ENCODE results near the gene MACROD2.
"Not testable (repeated sequence)": the region's sequence is repeated elsewhere in the genome, so short reads cannot be mapped to it uniquely, and the experiment has no call there.

The MACROD2 gene

DNA sequence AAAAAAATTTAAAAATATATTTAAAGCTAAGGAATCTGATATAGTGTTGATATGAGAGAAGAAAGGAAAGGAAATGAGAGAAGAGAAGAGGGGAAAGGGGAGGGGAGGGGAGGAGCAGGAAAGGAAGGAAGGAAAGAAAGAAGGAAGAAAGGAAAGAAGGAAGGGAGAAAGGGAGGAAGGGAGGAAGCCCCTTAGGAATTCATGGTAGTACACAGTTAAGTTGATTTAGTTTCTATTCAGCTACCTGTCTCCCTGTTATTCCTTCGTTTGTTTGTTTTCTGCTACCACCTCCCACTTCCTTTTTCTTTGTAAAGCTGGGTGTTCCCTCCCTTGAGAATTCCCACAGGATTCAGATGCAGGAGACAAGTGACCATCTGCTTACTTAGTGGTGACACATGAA lies 1367.5 kb downstream of the MACROD2 start:
- Histone ChIP-seq H3K27ac (no peak overlapping the region), H3K4me1 (no peaks in the 10 kb centered on the region), H3K36me3 (no peaks in the 10 kb centered on the region), H4K20me1 (no peaks in the 10 kb centered on the region), H3K9me3 (no peaks in the 10 kb centered on the region), H3K4me2 (no peak overlapping the region), H3K9ac (no peak overlapping the region), H3K27me3 (no peaks in the 10 kb centered on the region), H3K4me3 (no peak overlapping the region)
- TF ChIP-seq Cebpa-rat (IDR thresholded peaks at IDR 0.05): no peak

DNA sequence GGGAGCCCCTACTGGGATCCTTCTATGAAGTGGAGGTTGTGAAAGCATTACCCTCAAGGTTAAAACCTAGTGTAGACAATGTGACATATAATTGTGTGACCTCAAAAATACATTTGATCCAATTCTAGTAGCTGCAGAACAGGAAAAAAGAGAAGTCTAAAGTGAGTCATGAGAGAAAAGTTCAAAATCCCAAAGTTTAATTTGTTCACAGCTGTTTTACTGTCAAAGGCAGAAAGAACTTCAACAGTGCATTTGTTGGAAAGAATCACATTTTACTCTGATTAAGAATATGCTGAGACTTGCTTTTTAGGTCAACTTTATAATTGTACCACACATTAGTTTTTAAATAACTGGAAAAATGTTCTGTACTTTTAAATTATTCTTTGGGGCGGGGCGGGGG lies 1369.5 kb downstream of the MACROD2 start:
- no peak overlapping the region for H3K27ac ChIP-seq
- no peaks in the 10 kb centered on the region for H3K36me3 ChIP-seq
- TF ChIP-seq Cebpa-rat (IDR thresholded peaks at IDR 0.05): no peak
- no peak overlapping the region for H3K4me3 ChIP-seq
- H4K20me1 ChIP-seq: no peaks in the 10 kb centered on the region
- no peak overlapping the region for H3K4me2 ChIP-seq
- no peaks in the 10 kb centered on the region for H3K27me3 ChIP-seq
- H3K9ac ChIP-seq: no peak overlapping the region
- no peaks in the 10 kb centered on the region for H3K9me3 ChIP-seq
- no peaks in the 10 kb centered on the region for H3K4me1 ChIP-seq

DNA sequence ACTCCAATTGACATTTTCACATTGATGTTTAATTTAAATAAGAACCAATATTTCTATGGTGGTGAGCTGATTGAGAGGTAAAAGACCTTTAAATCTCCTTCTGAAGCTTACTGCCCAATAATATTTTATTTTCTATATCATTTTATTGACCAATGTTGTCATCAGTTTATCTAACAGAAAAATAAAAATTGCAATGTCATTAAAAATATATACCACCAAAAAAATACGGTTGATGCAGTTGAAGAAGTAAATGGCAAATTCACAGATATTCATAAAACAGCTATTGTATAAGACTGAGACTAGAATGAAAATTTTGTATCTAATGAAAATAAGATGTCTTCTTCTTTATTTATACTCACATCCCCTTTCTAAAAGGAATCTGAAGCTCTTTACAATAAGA lies 1375.1 kb downstream of the MACROD2 start:
- Histone ChIP-seq H3K4me3 (no peak overlapping the region), H3K4me1 (no peaks in the 10 kb centered on the region), H3K27ac (no peak overlapping the region), H3K27me3 (no peaks in the 10 kb centered on the region), H3K36me3 (no peaks in the 10 kb centered on the region), H3K9ac (no peak overlapping the region), H3K4me2 (no peak overlapping the region), H4K20me1 (no peaks in the 10 kb centered on the region), H3K9me3 (no peaks in the 10 kb centered on the region)
- no peak for TF ChIP-seq Cebpa-rat (IDR thresholded peaks at IDR 0.05)

DNA sequence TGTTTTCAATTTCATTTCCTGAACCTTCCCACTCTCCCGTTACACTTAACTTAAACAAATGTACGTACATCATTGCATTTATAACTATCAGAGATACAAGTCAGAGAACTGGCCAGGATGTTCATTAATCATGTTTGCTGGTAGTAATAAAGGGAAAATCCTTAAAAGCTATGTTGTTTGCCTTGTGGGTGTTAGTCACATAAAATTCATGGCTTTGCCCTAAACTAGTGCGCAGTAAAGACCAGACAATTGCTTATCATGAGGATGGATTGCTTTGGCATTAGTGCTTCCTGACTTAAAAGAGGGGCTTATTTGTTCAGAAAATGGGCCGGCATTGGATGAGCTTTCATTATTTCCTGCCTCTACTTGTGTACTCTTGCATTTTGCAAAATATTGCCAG lies 1379.4 kb downstream of the MACROD2 start:
- H3K4me2 ChIP-seq: no peak overlapping the region
- no peaks in the 10 kb centered on the region for H4K20me1 ChIP-seq

DNA sequence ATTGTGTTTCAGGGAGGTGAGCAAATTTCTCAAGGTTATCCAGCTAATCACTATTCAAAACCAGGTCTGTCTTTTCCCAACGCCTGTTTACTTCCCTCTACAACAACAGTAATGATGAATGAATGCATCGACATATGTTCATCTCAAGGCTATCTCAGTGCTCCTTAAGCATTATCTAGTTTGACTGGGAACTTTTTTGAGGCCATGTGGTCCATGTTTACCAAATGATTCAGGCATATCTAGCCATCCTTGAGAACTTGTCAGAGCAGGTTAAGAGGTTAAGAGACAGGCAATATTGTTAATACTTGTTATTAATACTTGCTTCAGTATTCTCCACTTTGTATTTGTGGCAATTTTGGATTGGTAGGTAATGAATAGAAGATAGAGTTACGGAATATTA lies 1380.5 kb downstream of the MACROD2 start:
- Histone ChIP-seq H3K4me2 (no peak overlapping the region), H3K27me3 (no peaks in the 10 kb centered on the region), H3K4me1 (no peaks in the 10 kb centered on the region), H3K9me3 (no peaks in the 10 kb centered on the region), H4K20me1 (no peaks in the 10 kb centered on the region), H3K9ac (no peak overlapping the region), H3K4me3 (no peak overlapping the region), H3K27ac (no peak overlapping the region), H3K36me3 (no peaks in the 10 kb centered on the region)
- TF ChIP-seq Cebpa-rat (IDR thresholded peaks at IDR 0.05): no peak

More for the DNA sequence above, 1379.4 kb downstream of the MACROD2 start:
- H3K4me1 ChIP-seq: no peaks in the 10 kb centered on the region
- H3K9me3 ChIP-seq: no peaks in the 10 kb centered on the region
- H3K36me3 ChIP-seq: no peaks in the 10 kb centered on the region
- H3K9ac ChIP-seq: no peak overlapping the region
- TF ChIP-seq Cebpa-rat (IDR thresholded peaks at IDR 0.05): no peak
- H3K27me3 ChIP-seq: no peaks in the 10 kb centered on the region
- H3K4me3 ChIP-seq: no peak overlapping the region
- H3K27ac ChIP-seq: no peak overlapping the region

DNA sequence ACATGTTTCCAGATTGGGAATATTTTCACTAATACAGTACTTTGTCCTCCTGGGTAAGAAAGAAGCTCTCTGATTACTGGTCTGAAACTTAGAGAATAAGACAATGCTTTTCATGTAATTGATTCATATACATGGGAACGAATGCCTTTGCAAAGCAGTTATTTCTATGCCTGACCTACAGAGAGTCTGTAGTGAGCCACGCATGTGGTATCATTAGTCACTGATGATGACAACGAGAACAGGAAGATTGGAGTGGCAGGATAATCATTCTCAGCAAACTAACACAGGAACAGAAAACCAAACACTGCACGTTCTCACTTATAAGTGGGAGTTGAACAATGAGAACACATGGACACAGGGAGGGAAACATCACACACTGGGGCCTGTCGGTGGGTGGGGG lies 1382.3 kb downstream of the MACROD2 start:
- H3K9me3 ChIP-seq, H3K4me3 ChIP-seq, H3K4me1 ChIP-seq, H4K20me1 ChIP-seq, H3K27me3 ChIP-seq, H3K36me3 ChIP-seq, H3K27ac ChIP-seq, H3K4me2 ChIP-seq, H3K9ac ChIP-seq: not testable (repeated sequence)

DNA sequence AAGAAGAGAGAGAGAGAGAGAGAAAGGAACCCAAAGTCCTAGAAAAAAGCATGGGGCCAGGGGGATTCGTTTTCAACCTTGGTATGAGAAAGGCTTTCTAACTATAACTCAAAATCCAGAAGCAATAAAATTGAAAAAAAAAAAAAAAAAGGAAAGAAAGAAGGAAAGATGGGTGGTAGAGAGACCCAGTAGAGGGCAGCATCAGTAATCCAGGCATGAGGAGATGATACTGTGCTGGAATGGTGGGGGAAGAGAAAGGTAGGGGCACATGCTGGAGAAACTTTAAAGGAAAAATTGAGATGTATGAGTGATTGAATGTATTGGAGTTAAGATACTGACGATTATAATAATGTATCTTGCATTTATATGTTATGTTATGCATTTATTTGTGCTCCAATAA lies 1382.8 kb downstream of the MACROD2 start:
- Histone ChIP-seq H3K27me3 (no peaks in the 10 kb centered on the region), H3K4me2 (no peak overlapping the region), H4K20me1 (no peaks in the 10 kb centered on the region), H3K4me1 (no peaks in the 10 kb centered on the region), H3K9me3 (no peaks in the 10 kb centered on the region), H3K4me3 (no peak overlapping the region), H3K27ac (no peak overlapping the region), H3K9ac (no peak overlapping the region), H3K36me3 (no peaks in the 10 kb centered on the region)
- TF ChIP-seq Cebpa-rat (IDR thresholded peaks at IDR 0.05): no peak

DNA sequence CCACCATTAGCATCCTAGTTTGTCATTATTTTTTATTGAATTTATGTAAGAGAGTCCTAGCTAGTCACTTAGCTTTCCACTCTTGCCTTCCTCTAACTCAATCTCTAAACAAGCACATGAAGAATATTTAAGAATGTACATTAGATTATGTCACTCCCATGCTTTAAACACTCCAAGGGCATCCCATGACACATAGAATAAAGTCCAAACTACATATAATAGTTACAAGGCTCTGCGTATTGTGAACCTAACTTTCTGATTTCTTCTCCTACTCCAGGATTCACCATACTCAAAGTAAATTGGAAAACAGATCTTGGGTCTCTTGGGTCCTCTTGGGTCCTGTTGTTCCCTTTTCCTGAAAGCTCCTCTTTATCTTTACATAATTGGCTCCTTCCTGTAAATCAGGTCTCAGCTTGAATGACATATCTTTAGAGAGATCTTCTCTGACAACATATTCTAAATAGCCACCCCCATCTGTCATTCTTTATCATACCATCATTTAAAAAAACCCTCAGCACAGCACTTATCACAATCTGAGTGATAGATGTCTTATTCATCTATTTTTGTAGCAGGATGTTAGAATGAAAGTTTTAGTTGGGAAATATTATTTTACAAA lies 1384.5 kb downstream of the MACROD2 start:
- no peak for TF ChIP-seq Cebpa-rat (IDR thresholded peaks at IDR 0.05)
- Histone ChIP-seq H3K9me3 (no peaks in the 10 kb centered on the region), H3K27ac (no peak overlapping the region), H3K36me3 (no peaks in the 10 kb centered on the region), H3K27me3 (no peaks in the 10 kb centered on the region), H3K4me1 (no peaks in the 10 kb centered on the region), H4K20me1 (no peaks in the 10 kb centered on the region), H3K4me3 (no peak overlapping the region), H3K4me2 (no peak overlapping the region), H3K9ac (no peak overlapping the region)

DNA sequence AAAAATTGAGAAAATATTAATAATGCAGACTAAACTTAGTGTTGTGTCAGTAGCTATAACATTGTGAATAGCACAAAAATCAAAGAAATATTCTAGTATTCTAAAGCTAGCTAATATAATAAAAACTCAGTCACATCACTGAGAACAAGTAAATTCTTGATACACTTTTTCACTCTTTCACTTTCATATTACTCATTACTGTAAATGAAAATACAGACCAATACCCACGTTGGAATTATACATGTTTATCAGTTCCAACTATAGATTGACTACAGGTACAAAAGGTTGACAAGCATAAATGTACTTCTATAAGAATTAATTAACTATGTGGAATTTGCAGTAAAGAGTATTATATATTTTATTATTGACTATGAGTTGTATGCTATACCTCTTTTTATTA lies 1385.5 kb downstream of the MACROD2 start:
- no peaks in the 10 kb centered on the region for H3K4me1 ChIP-seq
- H3K9me3 ChIP-seq: no peaks in the 10 kb centered on the region
- H3K27me3 ChIP-seq: no peaks in the 10 kb centered on the region
- no peak overlapping the region for H3K9ac ChIP-seq
- no peak overlapping the region for H3K27ac ChIP-seq
- H4K20me1 ChIP-seq: no peaks in the 10 kb centered on the region
- no peak for TF ChIP-seq Cebpa-rat (IDR thresholded peaks at IDR 0.05)
- H3K4me3 ChIP-seq: no peak overlapping the region
- H3K4me2 ChIP-seq: no peak overlapping the region
- no peaks in the 10 kb centered on the region for H3K36me3 ChIP-seq

DNA sequence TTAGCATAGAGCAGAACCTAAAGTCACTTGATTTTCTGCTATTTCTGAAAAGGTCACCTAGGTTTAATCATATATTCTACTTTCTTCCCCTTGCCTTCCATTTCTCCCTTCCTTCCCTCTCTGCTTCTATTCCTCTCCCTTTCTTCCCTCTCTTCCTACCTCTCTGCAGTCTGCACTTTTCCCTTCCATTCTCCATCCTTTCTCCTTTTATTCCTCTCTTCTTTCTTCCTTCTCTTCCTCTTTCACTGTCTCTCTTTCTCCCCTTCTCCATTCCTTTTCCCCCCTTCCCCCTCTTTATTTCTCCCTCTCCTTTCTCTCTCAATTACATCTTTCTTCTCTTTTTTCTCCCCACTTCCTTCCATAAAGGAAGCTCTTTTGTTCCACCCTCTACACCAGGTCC lies 1391.9 kb downstream of the MACROD2 start:
- Histone ChIP-seq H3K27me3 (no peaks in the 10 kb centered on the region), H3K4me2 (no peak overlapping the region), H3K4me3 (no peak overlapping the region), H3K27ac (no peak overlapping the region), H4K20me1 (no peaks in the 10 kb centered on the region), H3K36me3 (no peaks in the 10 kb centered on the region), H3K9me3 (no peaks in the 10 kb centered on the region), H3K9ac (no peak overlapping the region), H3K4me1 (no peaks in the 10 kb centered on the region)
- TF ChIP-seq Cebpa-rat (IDR thresholded peaks at IDR 0.05): no peak

DNA sequence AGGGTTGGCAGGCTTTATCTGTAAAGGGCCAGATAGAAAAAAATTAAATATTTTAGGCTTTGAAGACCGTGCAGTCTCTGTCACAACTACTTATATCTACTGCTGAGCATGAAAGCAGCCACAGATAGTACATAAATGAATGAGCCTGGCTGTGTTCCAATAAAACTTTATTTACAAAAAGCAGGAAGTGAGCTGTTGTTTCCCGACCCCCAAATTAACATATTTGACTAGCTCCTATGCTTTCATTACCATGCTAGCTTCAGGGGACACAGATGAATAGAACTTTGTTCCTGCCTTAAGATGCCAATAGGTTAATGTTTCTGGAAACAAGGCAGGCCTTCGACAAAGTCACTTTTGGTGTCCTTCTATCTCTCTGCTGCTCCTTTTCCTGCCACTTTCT lies 1400.1 kb downstream of the MACROD2 start:
- H3K36me3 ChIP-seq: no peaks in the 10 kb centered on the region
- H3K4me1 ChIP-seq: no peaks in the 10 kb centered on the region
- H3K4me3 ChIP-seq: no peak overlapping the region
- no peaks in the 10 kb centered on the region for H3K27me3 ChIP-seq
- H4K20me1 ChIP-seq: no peaks in the 10 kb centered on the region
- H3K27ac ChIP-seq: no peak overlapping the region
- TF ChIP-seq Cebpa-rat (IDR thresholded peaks at IDR 0.05): no peak
- H3K9me3 ChIP-seq: no peaks in the 10 kb centered on the region
- H3K4me2 ChIP-seq: no peak overlapping the region
- H3K9ac ChIP-seq: no peak overlapping the region

Data from BLaER1 (cell line).